GM23338 (cell line): ENCODE results near the gene FAM168B.

Source experiments
- CREB1 ChIP-seq: fragments of 250-450 bp; sonication (Bioruptor Pico); IDR thresholded peaks from 2 replicates; pipeline ENCODE4 v1.5.0; 2020; ENCODE audit warnings: low read depth, mild to moderate bottlenecking, moderate library complexity
- EZH2 ChIP-seq: fragments of 200-600 bp; sonication (generic); IDR thresholded peaks from one replicate; pipeline ENCODE4 v1.8.0; 2017; ENCODE audit warnings: antibody characterized with exemption, mild to moderate bottlenecking, low read depth; ENCODE audit not compliant: unreplicated experiment
- EZH2phosphoT487 ChIP-seq: fragments of 200-600 bp; sonication (generic); IDR thresholded peaks from one replicate; pipeline ENCODE4 v1.8.1; 2018; ENCODE audit warnings: antibody characterized with exemption; ENCODE audit not compliant: unreplicated experiment
- JUNB ChIP-seq: IDR thresholded peaks from one replicate; pipeline ENCODE4 v1.6.1; 2016; ENCODE audit warnings: antibody characterized with exemption; ENCODE audit not compliant: unreplicated experiment
- NANOG ChIP-seq: IDR thresholded peaks from 2 replicates; pipeline ENCODE4 v1.6.1; 2016; ENCODE audit warnings: antibody characterized with exemption, borderline replicate concordance
- POLR2AphosphoS5 ChIP-seq: IDR thresholded peaks from 2 replicates; pipeline ENCODE4 v1.6.1; 2016; ENCODE audit warnings: antibody characterized with exemption, low read depth
- STAT1 ChIP-seq: IDR thresholded peaks from one replicate; pipeline ENCODE4 v1.6.1; 2016; ENCODE audit warnings: antibody characterized with exemption; ENCODE audit not compliant: unreplicated experiment
- ZNF331 ChIP-seq: fragments of 250-450 bp; sonication (Bioruptor Pico); IDR thresholded peaks from 2 replicates; pipeline ENCODE4 v1.5.0; 2020; ENCODE audit warnings: low read depth, mild to moderate bottlenecking, moderate library complexity
- TF ChIP-seq, protein P1 (sequence below), 2 experiments: fragments of 200-600 bp in 1 of 2; sonication (generic) in 1 of 2; conservative IDR thresholded peaks; 2 replicates each; pipeline versions ENCODE4 v1.5.1 to v1.6.1; 2016 to 2017; ENCODE audit warnings: antibody characterized with exemption in 2 of 2, low read depth in 2 of 2, mild to moderate bottlenecking in 2 of 2, moderate library complexity in 1 of 2
- TF ChIP-seq, protein P2 (sequence below): fragments of 250-450 bp; sonication (Bioruptor Pico); IDR thresholded peaks from 2 replicates; pipeline ENCODE4 v1.5.0; 2020; ENCODE audit warnings: mild to moderate bottlenecking, moderate library complexity
- TF ChIP-seq, protein P3 (sequence below): IDR thresholded peaks from 2 replicates; pipeline ENCODE4 v1.6.1; 2016; ENCODE audit warnings: antibody characterized with exemption
- TF ChIP-seq, protein P4 (sequence below): IDR thresholded peaks from one replicate; pipeline ENCODE4 v1.6.1; 2018; ENCODE audit warnings: antibody characterized with exemption; ENCODE audit not compliant: unreplicated experiment

DNA sequence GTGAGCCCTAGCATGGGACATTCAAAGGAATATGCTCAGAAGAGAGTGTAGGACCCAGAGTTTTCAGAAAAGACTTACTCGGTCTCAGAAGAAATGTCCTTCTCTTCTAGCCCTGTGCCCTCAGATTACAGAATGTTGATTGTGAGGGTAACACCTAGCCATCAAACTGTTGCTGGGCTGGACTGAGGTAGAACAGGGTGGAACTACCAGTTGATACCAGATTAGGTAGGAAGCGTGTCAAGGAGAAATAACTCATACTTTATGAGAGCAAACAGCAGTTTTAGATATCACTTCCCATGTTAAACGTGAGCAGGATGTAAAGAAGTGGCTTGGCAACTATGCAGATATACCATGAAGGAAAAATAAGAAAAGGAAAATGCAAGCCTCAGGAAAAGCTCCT lies 34.7 kb upstream of the FAM168B start:
- TF ChIP-seq, protein P1, sequence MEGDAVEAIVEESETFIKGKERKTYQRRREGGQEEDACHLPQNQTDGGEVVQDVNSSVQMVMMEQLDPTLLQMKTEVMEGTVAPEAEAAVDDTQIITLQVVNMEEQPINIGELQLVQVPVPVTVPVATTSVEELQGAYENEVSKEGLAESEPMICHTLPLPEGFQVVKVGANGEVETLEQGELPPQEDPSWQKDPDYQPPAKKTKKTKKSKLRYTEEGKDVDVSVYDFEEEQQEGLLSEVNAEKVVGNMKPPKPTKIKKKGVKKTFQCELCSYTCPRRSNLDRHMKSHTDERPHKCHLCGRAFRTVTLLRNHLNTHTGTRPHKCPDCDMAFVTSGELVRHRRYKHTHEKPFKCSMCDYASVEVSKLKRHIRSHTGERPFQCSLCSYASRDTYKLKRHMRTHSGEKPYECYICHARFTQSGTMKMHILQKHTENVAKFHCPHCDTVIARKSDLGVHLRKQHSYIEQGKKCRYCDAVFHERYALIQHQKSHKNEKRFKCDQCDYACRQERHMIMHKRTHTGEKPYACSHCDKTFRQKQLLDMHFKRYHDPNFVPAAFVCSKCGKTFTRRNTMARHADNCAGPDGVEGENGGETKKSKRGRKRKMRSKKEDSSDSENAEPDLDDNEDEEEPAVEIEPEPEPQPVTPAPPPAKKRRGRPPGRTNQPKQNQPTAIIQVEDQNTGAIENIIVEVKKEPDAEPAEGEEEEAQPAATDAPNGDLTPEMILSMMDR (conservative IDR thresholded peaks at IDR 0.05; ENCODE audit: low read depth in 2 of 2): no peak
- TF ChIP-seq EZH2 (no peak), EZH2phosphoT487 (no peak), POLR2AphosphoS5 (no peak), CREB1 (CRISPR knock-in tag) (no peak), NANOG (no peak), STAT1 (no peak), JUNB (no peak), ZNF331 (no peak)
- TF ChIP-seq, protein P2, sequence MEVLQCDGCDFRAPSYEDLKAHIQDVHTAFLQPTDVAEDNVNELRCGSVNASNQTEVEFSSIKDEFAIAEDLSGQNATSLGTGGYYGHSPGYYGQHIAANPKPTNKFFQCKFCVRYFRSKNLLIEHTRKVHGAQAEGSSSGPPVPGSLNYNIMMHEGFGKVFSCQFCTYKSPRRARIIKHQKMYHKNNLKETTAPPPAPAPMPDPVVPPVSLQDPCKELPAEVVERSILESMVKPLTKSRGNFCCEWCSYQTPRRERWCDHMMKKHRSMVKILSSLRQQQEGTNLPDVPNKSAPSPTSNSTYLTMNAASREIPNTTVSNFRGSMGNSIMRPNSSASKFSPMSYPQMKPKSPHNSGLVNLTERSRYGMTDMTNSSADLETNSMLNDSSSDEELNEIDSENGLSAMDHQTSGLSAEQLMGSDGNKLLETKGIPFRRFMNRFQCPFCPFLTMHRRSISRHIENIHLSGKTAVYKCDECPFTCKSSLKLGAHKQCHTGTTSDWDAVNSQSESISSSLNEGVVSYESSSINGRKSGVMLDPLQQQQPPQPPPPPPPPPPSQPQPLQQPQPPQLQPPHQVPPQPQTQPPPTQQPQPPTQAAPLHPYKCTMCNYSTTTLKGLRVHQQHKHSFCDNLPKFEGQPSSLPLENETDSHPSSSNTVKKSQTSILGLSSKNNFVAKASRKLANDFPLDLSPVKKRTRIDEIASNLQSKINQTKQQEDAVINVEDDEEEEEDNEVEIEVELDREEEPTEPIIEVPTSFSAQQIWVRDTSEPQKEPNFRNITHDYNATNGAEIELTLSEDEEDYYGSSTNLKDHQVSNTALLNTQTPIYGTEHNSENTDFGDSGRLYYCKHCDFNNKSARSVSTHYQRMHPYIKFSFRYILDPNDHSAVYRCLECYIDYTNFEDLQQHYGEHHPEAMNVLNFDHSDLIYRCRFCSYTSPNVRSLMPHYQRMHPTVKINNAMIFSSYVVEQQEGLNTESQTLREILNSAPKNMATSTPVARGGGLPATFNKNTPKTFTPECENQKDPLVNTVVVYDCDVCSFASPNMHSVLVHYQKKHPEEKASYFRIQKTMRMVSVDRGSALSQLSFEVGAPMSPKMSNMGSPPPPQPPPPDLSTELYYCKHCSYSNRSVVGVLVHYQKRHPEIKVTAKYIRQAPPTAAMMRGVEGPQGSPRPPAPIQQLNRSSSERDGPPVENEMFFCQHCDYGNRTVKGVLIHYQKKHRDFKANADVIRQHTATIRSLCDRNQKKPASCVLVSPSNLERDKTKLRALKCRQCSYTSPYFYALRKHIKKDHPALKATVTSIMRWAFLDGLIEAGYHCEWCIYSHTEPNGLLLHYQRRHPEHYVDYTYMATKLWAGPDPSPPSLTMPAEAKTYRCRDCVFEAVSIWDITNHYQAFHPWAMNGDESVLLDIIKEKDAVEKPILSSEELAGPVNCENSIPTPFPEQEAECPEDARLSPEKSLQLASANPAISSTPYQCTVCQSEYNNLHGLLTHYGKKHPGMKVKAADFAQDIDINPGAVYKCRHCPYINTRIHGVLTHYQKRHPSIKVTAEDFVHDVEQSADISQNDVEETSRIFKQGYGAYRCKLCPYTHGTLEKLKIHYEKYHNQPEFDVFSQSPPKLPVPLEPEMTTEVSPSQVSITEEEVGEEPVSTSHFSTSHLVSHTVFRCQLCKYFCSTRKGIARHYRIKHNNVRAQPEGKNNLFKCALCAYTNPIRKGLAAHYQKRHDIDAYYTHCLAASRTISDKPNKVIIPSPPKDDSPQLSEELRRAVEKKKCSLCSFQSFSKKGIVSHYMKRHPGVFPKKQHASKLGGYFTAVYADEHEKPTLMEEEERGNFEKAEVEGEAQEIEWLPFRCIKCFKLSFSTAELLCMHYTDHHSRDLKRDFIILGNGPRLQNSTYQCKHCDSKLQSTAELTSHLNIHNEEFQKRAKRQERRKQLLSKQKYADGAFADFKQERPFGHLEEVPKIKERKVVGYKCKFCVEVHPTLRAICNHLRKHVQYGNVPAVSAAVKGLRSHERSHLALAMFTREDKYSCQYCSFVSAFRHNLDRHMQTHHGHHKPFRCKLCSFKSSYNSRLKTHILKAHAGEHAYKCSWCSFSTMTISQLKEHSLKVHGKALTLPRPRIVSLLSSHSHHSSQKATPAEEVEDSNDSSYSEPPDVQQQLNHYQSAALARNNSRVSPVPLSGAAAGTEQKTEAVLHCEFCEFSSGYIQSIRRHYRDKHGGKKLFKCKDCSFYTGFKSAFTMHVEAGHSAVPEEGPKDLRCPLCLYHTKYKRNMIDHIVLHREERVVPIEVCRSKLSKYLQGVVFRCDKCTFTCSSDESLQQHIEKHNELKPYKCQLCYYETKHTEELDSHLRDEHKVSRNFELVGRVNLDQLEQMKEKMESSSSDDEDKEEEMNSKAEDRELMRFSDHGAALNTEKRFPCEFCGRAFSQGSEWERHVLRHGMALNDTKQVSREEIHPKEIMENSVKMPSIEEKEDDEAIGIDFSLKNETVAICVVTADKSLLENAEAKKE (CRISPR knock-in tag): no peak
- TF ChIP-seq, protein P3, sequence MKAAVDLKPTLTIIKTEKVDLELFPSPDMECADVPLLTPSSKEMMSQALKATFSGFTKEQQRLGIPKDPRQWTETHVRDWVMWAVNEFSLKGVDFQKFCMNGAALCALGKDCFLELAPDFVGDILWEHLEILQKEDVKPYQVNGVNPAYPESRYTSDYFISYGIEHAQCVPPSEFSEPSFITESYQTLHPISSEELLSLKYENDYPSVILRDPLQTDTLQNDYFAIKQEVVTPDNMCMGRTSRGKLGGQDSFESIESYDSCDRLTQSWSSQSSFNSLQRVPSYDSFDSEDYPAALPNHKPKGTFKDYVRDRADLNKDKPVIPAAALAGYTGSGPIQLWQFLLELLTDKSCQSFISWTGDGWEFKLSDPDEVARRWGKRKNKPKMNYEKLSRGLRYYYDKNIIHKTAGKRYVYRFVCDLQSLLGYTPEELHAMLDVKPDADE: no peak
- TF ChIP-seq, protein P4, sequence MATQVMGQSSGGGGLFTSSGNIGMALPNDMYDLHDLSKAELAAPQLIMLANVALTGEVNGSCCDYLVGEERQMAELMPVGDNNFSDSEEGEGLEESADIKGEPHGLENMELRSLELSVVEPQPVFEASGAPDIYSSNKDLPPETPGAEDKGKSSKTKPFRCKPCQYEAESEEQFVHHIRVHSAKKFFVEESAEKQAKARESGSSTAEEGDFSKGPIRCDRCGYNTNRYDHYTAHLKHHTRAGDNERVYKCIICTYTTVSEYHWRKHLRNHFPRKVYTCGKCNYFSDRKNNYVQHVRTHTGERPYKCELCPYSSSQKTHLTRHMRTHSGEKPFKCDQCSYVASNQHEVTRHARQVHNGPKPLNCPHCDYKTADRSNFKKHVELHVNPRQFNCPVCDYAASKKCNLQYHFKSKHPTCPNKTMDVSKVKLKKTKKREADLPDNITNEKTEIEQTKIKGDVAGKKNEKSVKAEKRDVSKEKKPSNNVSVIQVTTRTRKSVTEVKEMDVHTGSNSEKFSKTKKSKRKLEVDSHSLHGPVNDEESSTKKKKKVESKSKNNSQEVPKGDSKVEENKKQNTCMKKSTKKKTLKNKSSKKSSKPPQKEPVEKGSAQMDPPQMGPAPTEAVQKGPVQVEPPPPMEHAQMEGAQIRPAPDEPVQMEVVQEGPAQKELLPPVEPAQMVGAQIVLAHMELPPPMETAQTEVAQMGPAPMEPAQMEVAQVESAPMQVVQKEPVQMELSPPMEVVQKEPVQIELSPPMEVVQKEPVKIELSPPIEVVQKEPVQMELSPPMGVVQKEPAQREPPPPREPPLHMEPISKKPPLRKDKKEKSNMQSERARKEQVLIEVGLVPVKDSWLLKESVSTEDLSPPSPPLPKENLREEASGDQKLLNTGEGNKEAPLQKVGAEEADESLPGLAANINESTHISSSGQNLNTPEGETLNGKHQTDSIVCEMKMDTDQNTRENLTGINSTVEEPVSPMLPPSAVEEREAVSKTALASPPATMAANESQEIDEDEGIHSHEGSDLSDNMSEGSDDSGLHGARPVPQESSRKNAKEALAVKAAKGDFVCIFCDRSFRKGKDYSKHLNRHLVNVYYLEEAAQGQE: no peak
